OCI-LY7 (cell line): Measurements from ENCODE around the gene ZNF23. TPM values are rescaled to one million over a fixed set of nuclear protein-coding genes. Genes with fewer than 3 reads are reported as not detected.

Experiments
- Bru-seq: library from RNA; stranded (reverse); fragments of 400-500 nt; gene quantifications from one replicate; lab custom pipeline; 2021; lab: Mats Ljungman, UMichigan
- BruChase-seq, 2 experiments: library from RNA; stranded (reverse); fragments of 400-500 nt; gene quantifications; one replicate each; lab custom pipeline; 2021; lab: Mats Ljungman, UMichigan
- BruUV-seq: library from RNA; stranded (reverse); fragments of 400-500 nt; replicated peaks from 2 replicates; lab custom pipeline; 2021; lab: Mats Ljungman, UMichigan
- CTCF ChIA-PET: fragments of 300-600 bp; sonication (Branson Sonifier 250); formaldehyde crosslinking; loops from one replicate; lab custom pipeline; 2022; ENCODE audit warnings: antibody characterized with exemption; ENCODE audit not compliant: unreplicated experiment; lab: Charles Lee
- POLR2A ChIA-PET: fragments of 300-600 bp; sonication (Branson Sonifier 250); formaldehyde crosslinking; loops from one replicate; lab custom pipeline; 2022; ENCODE audit warnings: antibody characterized with exemption; lab: Charles Lee
- DNase-seq: peaks from one replicate; pipeline ENCODE4 v3.0.0-alpha.2; 2015; ENCODE audit warnings: low spot score
- H2AFZ ChIP-seq: fragments of 200-600 bp; sonication (generic), shearing (Covaris generic); 2 replicates; pipeline ENCODE4 v1.6.1; 2014; ENCODE audit warnings: mild to moderate bottlenecking, antibody characterized with exemption, low read length, moderate library complexity
- H3K27ac ChIP-seq: fragments of 200-600 bp; sonication (generic); 2 replicates; pipeline ENCODE4 v1.5.1; 2014; ENCODE audit warnings: mixed run types, low read depth, mild to moderate bottlenecking, moderate library complexity, low read length, inconsistent platforms; ENCODE audit not compliant: poor library complexity, severe bottlenecking
- H3K36me3 ChIP-seq: fragments of 200-600 bp; sonication (generic); 2 replicates; pipeline ENCODE4 v1.6.1; 2014; ENCODE audit warnings: mild to moderate bottlenecking, antibody characterized with exemption, low read length, moderate library complexity, mixed read lengths; ENCODE audit not compliant: insufficient read depth
- H3K4me1 ChIP-seq: fragments of 200-600 bp; sonication (generic); 2 replicates; pipeline ENCODE4 v1.5.1; 2014; ENCODE audit warnings: mild to moderate bottlenecking, low read length; ENCODE audit not compliant: insufficient read depth, poor library complexity, severe bottlenecking
- H3K4me2 ChIP-seq: fragments of 200-600 bp; sonication (generic); 2 replicates; pipeline ENCODE4 v1.6.1; 2014; ENCODE audit warnings: mild to moderate bottlenecking, low read length
- H3K4me3 ChIP-seq: fragments of 200-600 bp; sonication (generic); 2 replicates; pipeline ENCODE4 v1.5.1; 2014; ENCODE audit warnings: mild to moderate bottlenecking, low read depth, low read length; ENCODE audit not compliant: poor library complexity, severe bottlenecking
- H3K79me2 ChIP-seq: fragments of 200-600 bp; sonication (generic); 2 replicates; pipeline ENCODE4 v1.6.1; 2016; ENCODE audit warnings: low read depth, mild to moderate bottlenecking, low read length, moderate library complexity, mixed read lengths; ENCODE audit not compliant: insufficient read depth
- H3K9me2 ChIP-seq: fragments of 200-600 bp; sonication (generic); 2 replicates; pipeline ENCODE4 v1.6.1; 2016; ENCODE audit warnings: mild to moderate bottlenecking, low read length, mixed read lengths; ENCODE audit not compliant: insufficient read depth
- H3K9me3 ChIP-seq: fragments of 200-600 bp; sonication (generic); 2 replicates; pipeline ENCODE4 v1.6.1; 2014; ENCODE audit warnings: mild to moderate bottlenecking, mixed run types, low read length, mixed read lengths
- H4K20me1 ChIP-seq: fragments of 200-600 bp; sonication (generic); 2 replicates; pipeline ENCODE4 v1.6.1; 2014; ENCODE audit warnings: mild to moderate bottlenecking, antibody characterized with exemption, low read length, moderate library complexity, mixed read lengths; ENCODE audit not compliant: insufficient read depth
- EZH2phosphoT487 ChIP-seq: fragments of 200-600 bp; sonication (generic); IDR thresholded peaks from 2 replicates; pipeline ENCODE4 v1.6.1; 2018; ENCODE audit warnings: low read depth, borderline replicate concordance, mild to moderate bottlenecking, mixed run types, antibody characterized with exemption, low read length, moderate library complexity, mixed read lengths
- intact Hi-C: fragments of 100-400 bp; cut with micrococcal nuclease; formaldehyde crosslinking; loops from one replicate; pipeline ENCODE4 v1.10.0; 2022; ENCODE audit not compliant: unreplicated experiment
- long read RNA-seq: library from polyadenylated mRNA; stranded (forward); transcript quantifications from one replicate; pipeline ENCODE4 v2.0.0, GENCODE V29; 2022
- total RNA-seq, 2 experiments: library from RNA; depleted of rRNA in 1 of 2; stranded (reverse); fragments of >200 nt in 1 of 2; shearing (Covaris generic) in 1 of 2; gene quantifications; 2 replicates each; pipeline ENCODE4 v1.2.3, GENCODE V29; 2014 to 2022
- TF ChIP-seq, protein P1 (sequence below): fragments of 200-600 bp; sonication (generic); conservative IDR thresholded peaks from 2 replicates; pipeline ENCODE4 v1.5.1; 2014; ENCODE audit warnings: mild to moderate bottlenecking, antibody characterized with exemption, low read length, moderate library complexity, mixed read lengths

Gene ZNF23
- total RNA-seq (2014; rRNA removed; shearing (Covaris generic)) (6.2 and 7.4 TPM in 2 replicates), total RNA-seq (2022) (11.3 and 11.8 TPM in 2 replicates), Bru-seq, nascent RNA (percentile 68 among the genes with signal in this experiment), BruChase-seq, experiment 1, labeled RNA remaining after a 6-hour chase (percentile 65 among the genes with signal in this experiment), BruChase-seq, experiment 2, labeled RNA remaining after a 2-hour chase (percentile 63 among the genes with signal in this experiment)
- long read RNA-seq, full-length matches to known transcripts: 3 of 15 reads
- long read RNA-seq, partial matches to known transcripts: 0 of 15 reads
- long read RNA-seq, other reads (novel, unspliced or antisense): 12 of 15 reads

GRCh38 chr16:71461686-71462648 is at the start of gene ZNF23:
TSS of gene ZNF23 (minus strand) at chr16:71462247. CDS start at chr16:71456796, 5,451 bp downstream.
- ChIA-PET CTCF (no interaction called here), POLR2A (interaction anchor here (0.7 to 1.3 kb wide), 7 partner anchors 10 to 515 kb away, joined by 3 read pairs; no protein-coding TSS in a partner anchor)
- BruUV-seq: TSS peak; percentile 79
- Histone ChIP-seq H4K20me1 (no peaks in the 10 kb centered on the region), H3K4me1 (peaks cover 16% of the 10 kb centered on the region), H3K4me3 (peak within 1 kb of the TSS; percentile 98), H3K9me2 (no peaks in the 10 kb centered on the region), H3K27ac (peak within 1 kb of the TSS; percentile 6), H2AFZ (peak within 1 kb of the TSS; percentile 99), H3K36me3 (no peaks in the 10 kb centered on the region), H3K9me3 (no peaks in the 10 kb centered on the region), H3K79me2 (peaks cover 24% of the 10 kb centered on the region; the same call in 1 of the 2 replicates), H3K4me2 (peak within 1 kb of the TSS; percentile 98)
- TF ChIP-seq, protein P1, sequence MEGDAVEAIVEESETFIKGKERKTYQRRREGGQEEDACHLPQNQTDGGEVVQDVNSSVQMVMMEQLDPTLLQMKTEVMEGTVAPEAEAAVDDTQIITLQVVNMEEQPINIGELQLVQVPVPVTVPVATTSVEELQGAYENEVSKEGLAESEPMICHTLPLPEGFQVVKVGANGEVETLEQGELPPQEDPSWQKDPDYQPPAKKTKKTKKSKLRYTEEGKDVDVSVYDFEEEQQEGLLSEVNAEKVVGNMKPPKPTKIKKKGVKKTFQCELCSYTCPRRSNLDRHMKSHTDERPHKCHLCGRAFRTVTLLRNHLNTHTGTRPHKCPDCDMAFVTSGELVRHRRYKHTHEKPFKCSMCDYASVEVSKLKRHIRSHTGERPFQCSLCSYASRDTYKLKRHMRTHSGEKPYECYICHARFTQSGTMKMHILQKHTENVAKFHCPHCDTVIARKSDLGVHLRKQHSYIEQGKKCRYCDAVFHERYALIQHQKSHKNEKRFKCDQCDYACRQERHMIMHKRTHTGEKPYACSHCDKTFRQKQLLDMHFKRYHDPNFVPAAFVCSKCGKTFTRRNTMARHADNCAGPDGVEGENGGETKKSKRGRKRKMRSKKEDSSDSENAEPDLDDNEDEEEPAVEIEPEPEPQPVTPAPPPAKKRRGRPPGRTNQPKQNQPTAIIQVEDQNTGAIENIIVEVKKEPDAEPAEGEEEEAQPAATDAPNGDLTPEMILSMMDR: peak; percentile 57
- no peak for TF ChIP-seq EZH2phosphoT487
- DNase-seq: peak; percentile 86
- intact Hi-C loops: loop anchor here (1.0 kb wide), 1 partner anchor 22 kb away; no protein-coding TSS in a partner anchor

DNA sequence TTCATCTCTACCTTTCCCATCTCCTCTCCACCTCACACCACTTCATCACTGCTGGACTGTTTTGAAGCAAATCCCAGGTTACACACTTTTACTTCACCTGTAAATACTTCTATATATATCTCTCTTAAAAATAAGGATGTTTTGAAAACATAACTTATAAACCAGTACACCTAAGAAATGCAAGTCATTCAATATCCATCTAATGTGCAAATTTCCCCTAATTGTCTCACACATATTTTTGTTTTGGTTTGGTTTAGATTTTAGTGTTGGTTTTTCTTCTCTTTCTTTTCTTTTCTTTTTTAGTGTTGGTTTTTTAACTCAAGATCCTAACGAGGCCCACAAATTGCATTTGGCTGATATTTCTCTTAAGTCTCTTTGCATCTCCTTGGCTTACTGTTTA is 45.0 kb upstream of the ZNF23 start:
- DNase-seq: no peak
- POLR2A ChIA-PET: no interaction called here
- H3K4me2 ChIP-seq: no peak overlapping the region
- TF ChIP-seq, protein P1: no peak
- TF ChIP-seq EZH2phosphoT487: no peak
- no peaks in the 10 kb centered on the region for H3K36me3 ChIP-seq
- H3K27ac ChIP-seq: no peak overlapping the region
- H2AFZ ChIP-seq: no peak overlapping the region
- no TSS peak for BruUV-seq
- intact Hi-C loops: no loop called here
- CTCF ChIA-PET: no interaction called here
- no peak overlapping the region for H3K4me3 ChIP-seq
- no peaks in the 10 kb centered on the region for H4K20me1 ChIP-seq
- H3K79me2 ChIP-seq: no peaks in the 10 kb centered on the region
- no peaks in the 10 kb centered on the region for H3K4me1 ChIP-seq
- no peaks in the 10 kb centered on the region for H3K9me3 ChIP-seq
- H3K9me2 ChIP-seq: no peaks in the 10 kb centered on the region
